LNCaP clone FGC (cell line): Measurements from ENCODE around the gene FBXW2.

Experiments used
- DNase-seq: peaks from one replicate; pipeline ENCODE4 v3.0.0-alpha.2; 2011; ENCODE audit warnings: low read depth
- H3K4me3 ChIP-seq: 2 replicates; pipeline ENCODE4 v1.5.1; 2011; ENCODE audit warnings: mild to moderate bottlenecking, low read depth, low read length, control low read depth
- CTCF ChIP-seq: IDR thresholded peaks from 2 replicates; pipeline ENCODE4 v1.5.1; 2012; ENCODE audit warnings: mild to moderate bottlenecking; ENCODE audit not compliant: control insufficient read depth, insufficient read depth; ENCODE audit errors: extremely low read depth

The FBXW2 gene

GRCh38 chr9:120768886-120769285, 24.3 kb downstream of the FBXW2 start:
- TF ChIP-seq CTCF = no peak
- H3K4me3 ChIP-seq = no peak overlapping the region
- no peak for DNase-seq

GRCh38 chr9:120768247-120768646, 25.0 kb downstream of the FBXW2 start:
- TF ChIP-seq CTCF = no peak
- H3K4me3 ChIP-seq = no peak overlapping the region
- no peak for DNase-seq

- peak; percentile 33 for DNase-seq
- no peak overlapping the region for H3K4me3 ChIP-seq
- no peak for TF ChIP-seq CTCF
Observed at GRCh38 chr9:120767451-120767850, 25.8 kb downstream of the FBXW2 start.

- no peak for TF ChIP-seq CTCF
- no peak for DNase-seq
- H3K4me3 ChIP-seq = no peak overlapping the region
Observed at GRCh38 chr9:120765910-120766425, 27.2 kb downstream of the FBXW2 start.

GRCh38 chr9:120764476-120764875, 28.7 kb downstream of the FBXW2 start:
- no peak for TF ChIP-seq CTCF
- H3K4me3 ChIP-seq = no peak overlapping the region
- no peak for DNase-seq

- no peak overlapping the region for H3K4me3 ChIP-seq
- TF ChIP-seq CTCF = no peak
- no peak for DNase-seq
Observed at GRCh38 chr9:120761006-120761405, 32.2 kb downstream of the FBXW2 start.

GRCh38 chr9:120759755-120760400, 33.3 kb downstream of the FBXW2 start:
- no peak overlapping the region for H3K4me3 ChIP-seq
- no peak for DNase-seq
- TF ChIP-seq CTCF = no peak
